ENCODE data around the gene LOXL4.

Gene LOXL4

GRCh38 chr10:98303569-98303968 lies 35.6 kb upstream of the LOXL4 start:
- DNase-seq (ENCODE audit: low spot score): no peak
- in situ Hi-C loops (cut with MboI; ENCODE audit: low sequenced_read_pairs, unreplicated experiment): no loop called here
- no peak for TF ChIP-seq CTCF (IDR thresholded peaks at IDR 0.05; ENCODE audit: borderline replicate concordance, control extremely low read depth, extremely low read depth, insufficient read depth, missing control alignments)

DNA sequence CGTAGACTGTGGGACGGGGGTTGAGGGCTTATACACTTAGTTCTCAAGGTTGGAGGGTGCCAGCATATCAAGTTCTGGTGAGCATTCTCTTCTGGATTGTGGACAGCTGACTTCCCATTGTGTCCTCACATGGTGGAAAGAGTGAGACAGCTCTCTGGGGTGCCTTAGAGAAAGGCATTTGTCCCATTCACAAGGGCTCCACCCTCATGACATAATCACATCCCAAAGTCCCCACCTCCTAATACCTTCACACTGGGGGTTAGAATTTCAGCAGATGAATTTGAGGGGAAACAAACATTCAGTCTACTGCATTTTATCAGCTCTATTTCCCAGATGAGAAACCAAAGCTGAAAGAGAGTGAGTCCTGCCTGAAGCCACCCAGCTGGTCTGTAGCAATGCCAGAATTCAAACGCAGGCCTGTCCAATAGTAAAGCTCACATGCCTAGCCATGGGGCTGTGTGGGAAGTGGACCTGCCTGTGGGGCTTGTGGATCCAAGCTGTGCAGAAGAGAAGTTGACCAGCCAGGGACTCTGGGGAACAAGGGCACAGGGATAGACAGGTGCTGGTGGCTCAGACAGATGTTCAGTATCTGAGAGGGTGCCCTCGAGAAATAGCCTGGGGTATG lies 34.9 kb upstream of the LOXL4 start:
- TF ChIP-seq CTCF (IDR thresholded peaks at IDR 0.05; ENCODE audit: borderline replicate concordance, control extremely low read depth, extremely low read depth, insufficient read depth, missing control alignments): no peak
- in situ Hi-C loops (cut with MboI; ENCODE audit: low sequenced_read_pairs, unreplicated experiment): no loop called here
- no peak for DNase-seq (ENCODE audit: low spot score)

- TF ChIP-seq CTCF (IDR thresholded peaks at IDR 0.05; ENCODE audit: borderline replicate concordance, control extremely low read depth, extremely low read depth, insufficient read depth, missing control alignments): no peak
- in situ Hi-C loops (cut with MboI; ENCODE audit: low sequenced_read_pairs, unreplicated experiment): no loop called here
Observed at GRCh38 chr10:98301664-98302319, 33.8 kb upstream of the LOXL4 start.

DNA sequence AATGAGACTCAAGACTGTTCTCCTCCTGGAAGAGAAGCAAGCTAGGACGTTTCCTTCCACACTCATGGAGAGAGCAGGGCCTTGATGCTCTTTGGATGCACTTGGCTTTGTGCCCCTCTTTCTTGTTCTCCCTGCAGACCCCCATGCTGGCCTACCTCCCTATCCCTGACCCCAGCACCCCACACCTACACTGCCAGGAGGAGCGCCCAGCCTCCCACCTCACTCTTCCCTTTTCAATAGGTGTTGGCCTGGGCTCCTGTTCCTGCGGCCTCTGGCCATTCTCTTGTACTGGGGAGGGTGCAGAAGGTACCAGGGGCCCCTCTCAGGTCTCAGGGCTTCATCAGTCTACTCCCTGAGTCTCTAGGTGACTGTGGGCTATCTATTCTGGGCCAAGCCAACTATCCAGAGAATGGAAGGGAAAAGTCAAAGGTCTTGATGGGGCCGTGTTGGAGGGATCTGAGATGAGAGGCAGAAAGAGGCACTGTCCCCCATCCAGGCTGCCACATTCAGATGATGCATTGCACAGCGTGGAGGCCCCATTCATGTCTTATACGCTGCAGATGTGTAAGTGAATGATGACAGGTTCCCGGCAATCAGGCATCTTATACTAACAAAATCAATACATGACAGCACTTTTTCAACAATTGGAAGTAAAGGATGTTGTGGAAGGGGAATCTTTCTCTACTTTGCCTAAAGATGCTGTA lies 32.7 kb upstream of the LOXL4 start:
- TF ChIP-seq CTCF (IDR thresholded peaks at IDR 0.05; ENCODE audit: borderline replicate concordance, control extremely low read depth, extremely low read depth, insufficient read depth, missing control alignments): no peak
- DNase-seq (ENCODE audit: low spot score): no peak
- in situ Hi-C loops (cut with MboI; ENCODE audit: low sequenced_read_pairs, unreplicated experiment): no loop called here

More at GRCh38 chr10:98301664-98302319, 33.8 kb upstream of the LOXL4 start:
- DNase-seq (ENCODE audit: low spot score): no peak

DNA sequence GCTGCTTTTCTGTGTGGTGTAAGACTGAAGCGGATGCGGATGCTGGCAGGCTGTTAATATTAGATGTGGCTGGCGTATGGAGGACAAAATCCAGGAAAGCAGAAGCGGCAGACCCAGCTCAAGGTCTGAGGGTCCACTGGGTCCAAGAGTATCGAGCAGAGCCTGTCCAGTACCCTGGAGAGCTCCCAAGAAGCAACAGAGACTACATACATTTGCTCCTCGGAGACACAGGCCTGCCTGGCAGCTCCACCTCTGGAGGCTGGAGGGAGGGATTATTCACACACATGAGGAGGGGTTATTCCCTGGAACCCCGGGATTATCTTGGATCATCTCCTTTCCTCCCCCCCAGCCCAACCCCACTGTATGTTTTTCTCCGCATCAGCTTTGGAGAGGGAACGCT lies 31.3 kb upstream of the LOXL4 start:
- in situ Hi-C loops (cut with MboI; ENCODE audit: low sequenced_read_pairs, unreplicated experiment): no loop called here
- no peak for DNase-seq (ENCODE audit: low spot score)
- no peak for TF ChIP-seq CTCF (IDR thresholded peaks at IDR 0.05; ENCODE audit: borderline replicate concordance, control extremely low read depth, extremely low read depth, insufficient read depth, missing control alignments)

DNA sequence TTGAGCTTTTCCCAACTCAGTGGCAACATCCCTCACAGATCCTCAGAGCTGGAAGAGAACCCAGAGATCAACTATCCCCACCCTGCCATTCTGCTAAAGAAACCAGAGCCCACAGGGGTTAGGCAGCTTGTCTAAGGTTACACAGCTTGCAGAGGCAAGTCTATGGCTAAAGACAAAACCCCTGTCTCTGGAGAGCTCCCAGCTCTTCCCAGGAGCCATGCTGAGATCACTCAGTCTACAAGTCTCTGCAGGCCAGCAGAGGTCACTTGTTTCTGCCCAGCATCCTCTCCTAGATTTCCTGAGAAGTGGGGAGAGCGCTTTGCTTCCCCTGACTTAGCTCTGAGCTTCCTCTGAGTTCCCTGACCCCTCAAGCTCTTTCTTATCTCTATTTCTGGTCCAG lies 28.5 kb upstream of the LOXL4 start:
- in situ Hi-C loops (cut with MboI; ENCODE audit: low sequenced_read_pairs, unreplicated experiment): no loop called here
- no peak for DNase-seq (ENCODE audit: low spot score)

More for the DNA sequence above, 28.5 kb upstream of the LOXL4 start:
- TF ChIP-seq CTCF (IDR thresholded peaks at IDR 0.05; ENCODE audit: borderline replicate concordance, control extremely low read depth, extremely low read depth, insufficient read depth, missing control alignments): no peak

Measured in GM13976 (cell line).